GM12872 (cell line): Measurements from ENCODE around the gene GRAMD1A.

Experiments
- TF ChIP-seq, protein P1 (sequence below): IDR thresholded peaks from 3 replicates; pipeline ENCODE4 v1.5.1; 2011; ENCODE audit warnings: low read depth, mild to moderate bottlenecking, low read length, moderate library complexity; ENCODE audit not compliant: insufficient read depth

Gene GRAMD1A

GRCh38 chr19:35059799-35060091 is 59.6 kb downstream of the GRAMD1A start:
- TF ChIP-seq, protein P1, sequence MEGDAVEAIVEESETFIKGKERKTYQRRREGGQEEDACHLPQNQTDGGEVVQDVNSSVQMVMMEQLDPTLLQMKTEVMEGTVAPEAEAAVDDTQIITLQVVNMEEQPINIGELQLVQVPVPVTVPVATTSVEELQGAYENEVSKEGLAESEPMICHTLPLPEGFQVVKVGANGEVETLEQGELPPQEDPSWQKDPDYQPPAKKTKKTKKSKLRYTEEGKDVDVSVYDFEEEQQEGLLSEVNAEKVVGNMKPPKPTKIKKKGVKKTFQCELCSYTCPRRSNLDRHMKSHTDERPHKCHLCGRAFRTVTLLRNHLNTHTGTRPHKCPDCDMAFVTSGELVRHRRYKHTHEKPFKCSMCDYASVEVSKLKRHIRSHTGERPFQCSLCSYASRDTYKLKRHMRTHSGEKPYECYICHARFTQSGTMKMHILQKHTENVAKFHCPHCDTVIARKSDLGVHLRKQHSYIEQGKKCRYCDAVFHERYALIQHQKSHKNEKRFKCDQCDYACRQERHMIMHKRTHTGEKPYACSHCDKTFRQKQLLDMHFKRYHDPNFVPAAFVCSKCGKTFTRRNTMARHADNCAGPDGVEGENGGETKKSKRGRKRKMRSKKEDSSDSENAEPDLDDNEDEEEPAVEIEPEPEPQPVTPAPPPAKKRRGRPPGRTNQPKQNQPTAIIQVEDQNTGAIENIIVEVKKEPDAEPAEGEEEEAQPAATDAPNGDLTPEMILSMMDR, result no peak

DNA sequence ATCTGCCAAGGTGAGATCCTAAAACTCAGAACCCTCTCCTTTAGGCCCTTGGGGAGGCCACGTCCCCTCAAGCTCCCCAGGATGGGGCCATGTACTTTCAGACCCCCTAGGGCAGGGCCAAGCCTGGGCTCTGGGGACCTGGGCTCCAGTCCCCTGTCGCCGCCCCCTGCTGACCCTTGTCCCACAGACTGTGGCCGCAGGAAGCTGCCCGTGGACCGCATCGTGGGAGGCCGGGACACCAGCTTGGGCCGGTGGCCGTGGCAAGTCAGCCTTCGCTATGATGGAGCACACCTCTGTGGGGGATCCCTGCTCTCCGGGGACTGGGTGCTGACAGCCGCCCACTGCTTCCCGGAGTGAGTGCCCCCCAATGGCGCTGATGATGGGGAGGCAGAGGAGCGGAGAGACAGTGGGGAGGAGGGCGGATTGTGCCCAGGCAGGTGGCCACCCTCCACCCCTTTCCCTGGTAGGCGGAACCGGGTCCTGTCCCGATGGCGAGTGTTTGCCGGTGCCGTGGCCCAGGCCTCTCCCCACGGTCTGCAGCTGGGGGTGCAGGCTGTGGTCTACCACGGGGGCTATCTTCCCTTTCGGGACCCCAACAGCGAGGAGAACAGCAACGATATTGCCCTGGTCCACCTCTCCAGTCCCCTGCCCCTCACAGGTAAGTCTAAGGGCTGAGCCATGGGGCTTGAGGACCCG is 60.2 kb downstream of the GRAMD1A start:
- TF ChIP-seq, protein P1, result no peak

GRCh38 chr19:35061583-35062373 is 61.7 kb downstream of the GRAMD1A start:
- TF ChIP-seq, protein P1, result no peak

DNA sequence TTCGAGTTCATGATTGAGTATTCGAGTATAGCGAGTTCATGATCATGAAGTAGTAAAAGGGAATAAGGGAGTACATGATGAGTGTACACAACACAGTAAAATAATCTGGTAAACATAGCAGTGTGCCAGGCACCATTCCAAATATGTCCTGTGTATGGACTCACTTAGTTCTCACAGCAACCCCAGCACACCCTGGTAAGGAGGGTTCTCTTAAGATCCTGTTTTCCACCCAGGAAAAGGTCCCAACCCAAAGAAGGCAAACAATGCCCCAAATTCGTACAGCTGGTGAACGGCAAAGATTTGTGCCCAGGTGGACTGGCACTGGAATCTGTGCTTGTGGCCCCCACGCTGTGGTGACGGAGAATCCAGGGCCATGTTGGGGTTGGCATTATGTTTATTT is 62.8 kb downstream of the GRAMD1A start:
- TF ChIP-seq, protein P1, result no peak

DNA sequence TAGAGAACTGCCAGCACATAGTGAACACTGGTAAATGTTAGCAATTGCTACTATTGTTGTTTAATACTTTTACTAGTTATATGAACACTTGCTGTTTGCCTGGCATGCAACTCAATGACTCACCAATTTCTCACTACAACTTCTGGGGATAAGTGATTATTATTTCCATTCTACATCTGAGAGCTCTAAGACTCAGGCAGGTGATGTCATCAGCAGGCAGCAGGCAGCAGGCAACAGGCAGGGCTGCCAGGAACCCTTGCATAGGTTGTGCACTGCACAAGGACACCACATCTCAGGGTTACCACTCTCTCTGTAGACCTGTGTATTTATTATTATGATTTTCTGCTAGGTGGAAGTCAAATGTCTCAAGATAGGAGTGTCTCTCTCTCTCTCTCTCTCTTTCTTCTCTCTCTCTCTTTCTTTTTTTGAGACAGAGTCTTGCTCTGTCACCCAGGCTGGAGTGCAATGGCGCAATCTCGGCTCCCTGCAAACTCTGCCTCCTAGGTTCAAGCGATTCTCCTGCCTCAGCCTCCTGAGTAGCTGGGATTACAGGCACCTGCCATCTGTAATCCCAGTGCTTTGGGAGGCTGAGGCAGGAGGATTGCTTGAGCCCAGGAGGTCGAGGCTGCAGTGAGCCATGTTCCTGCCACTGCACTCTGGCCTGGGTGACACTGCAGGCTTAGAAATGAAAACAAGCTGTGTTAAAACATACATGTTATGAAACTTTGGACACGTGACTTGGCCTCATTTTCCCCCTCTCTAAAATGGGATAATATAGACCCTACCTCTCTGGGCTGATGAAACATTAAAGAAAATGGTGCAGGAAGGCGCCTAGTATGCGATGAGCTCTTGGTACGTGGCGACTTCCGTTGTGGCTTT is 64.1 kb downstream of the GRAMD1A start:
- TF ChIP-seq, protein P1, result no peak

GRCh38 chr19:35065574-35065973 is 65.5 kb downstream of the GRAMD1A start:
- TF ChIP-seq, protein P1, result no peak

GRCh38 chr19:35066121-35066520 is 66.0 kb downstream of the GRAMD1A start:
- TF ChIP-seq, protein P1, result no peak
